PFSK-1 (cell line): ENCODE data around the gene RCN1.

Source experiments
- FOXP2 ChIP-seq: optimal IDR thresholded peaks from 2 replicates; pipeline ENCODE3; 2011; ENCODE audit warnings: borderline replicate concordance, control low read depth, inconsistent platforms; ENCODE audit not compliant: insufficient read depth; ENCODE audit errors: extremely low read length, extremely low read depth
- POLR2AphosphoS5 ChIP-seq: IDR thresholded peaks from 2 replicates; pipeline ENCODE4 v1.6.1; 2012; ENCODE audit warnings: low read depth, mild to moderate bottlenecking, control low read depth, low read length, moderate library complexity
- REST ChIP-seq, 2 experiments: IDR thresholded peaks; 2 replicates each; pipeline versions ENCODE4 v1.6.1 to v1.8.0; 2011 to 2012; ENCODE audit warnings: low read depth in 2 of 2, low read length in 2 of 2, control low read depth in 1 of 2, inconsistent platforms in 1 of 2, mild to moderate bottlenecking in 1 of 2, moderate library complexity in 1 of 2; ENCODE audit not compliant: insufficient read depth in 1 of 2
- SIN3A ChIP-seq: IDR thresholded peaks from 2 replicates; pipeline ENCODE4 v1.6.1; 2012; ENCODE audit warnings: mild to moderate bottlenecking, low read length, moderate library complexity, borderline replicate concordance; ENCODE audit not compliant: insufficient read depth
- TAF1 ChIP-seq: IDR thresholded peaks from 2 replicates; pipeline ENCODE4 v1.6.1; 2012; ENCODE audit warnings: low read length, control low read depth, borderline replicate concordance; ENCODE audit not compliant: insufficient read depth

GRCh38 chr11:32087597-32087996, 3.3 kb upstream of the RCN1 start:
- TF ChIP-seq POLR2AphosphoS5 (no peak), REST (IDR thresholded peaks at IDR 0.05; ENCODE audit: insufficient read depth in 1 of 2, low read depth in 2 of 2, low read length in 2 of 2) (no peak), SIN3A (no peak), TAF1 (no peak), FOXP2 (no peak)
